ACHN (cell line): ENCODE results near the gene ZNF280D.

ENCODE experiments used
- DNase-seq: peaks from one replicate; pipeline ENCODE4 v3.0.0-alpha.2; 2015
- in situ Hi-C: cut with HindIII; loops from 2 replicates; pipeline ENCODE4 v1.10.0; 2017; ENCODE audit warnings: low sequenced_read_pairs, low pct_ligation_motif_present, low pct_unique_long_range_greater_than_20kb

The ZNF280D gene

DNA sequence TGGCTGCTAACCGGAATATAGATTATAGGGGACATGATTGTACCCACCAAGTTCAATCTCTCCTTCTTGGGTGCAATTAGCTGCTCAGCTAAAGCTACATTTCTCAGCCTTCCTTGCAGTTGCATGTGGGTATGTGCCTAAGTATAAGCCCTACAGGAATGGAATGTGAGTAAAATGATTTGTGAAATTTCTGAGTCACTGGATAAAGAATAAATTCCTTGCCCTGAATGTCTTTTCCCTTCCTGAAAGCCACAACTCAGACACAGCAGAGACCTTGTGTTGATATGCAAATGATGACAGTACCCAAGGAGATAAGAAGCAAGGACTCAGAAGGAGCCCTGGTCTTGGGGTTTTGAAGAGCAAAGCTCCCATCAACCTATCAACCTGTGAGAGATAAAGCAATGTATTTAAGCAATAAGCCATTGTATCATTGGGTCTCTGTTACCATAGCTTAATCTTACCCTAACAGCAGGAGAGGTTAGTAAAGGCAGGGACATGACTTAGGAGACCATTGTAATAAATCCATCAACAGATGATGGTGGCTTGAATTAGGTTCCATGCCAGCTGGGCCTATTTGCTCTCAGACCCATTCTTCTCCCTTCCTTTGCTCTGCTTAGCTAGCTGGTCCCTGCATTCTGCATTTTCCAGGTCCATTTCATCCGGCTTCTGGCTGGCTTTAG lies 25.6 kb upstream of the ZNF280D start:
- in situ Hi-C loops, result no loop called here
- peak; percentile 18 for DNase-seq

DNA sequence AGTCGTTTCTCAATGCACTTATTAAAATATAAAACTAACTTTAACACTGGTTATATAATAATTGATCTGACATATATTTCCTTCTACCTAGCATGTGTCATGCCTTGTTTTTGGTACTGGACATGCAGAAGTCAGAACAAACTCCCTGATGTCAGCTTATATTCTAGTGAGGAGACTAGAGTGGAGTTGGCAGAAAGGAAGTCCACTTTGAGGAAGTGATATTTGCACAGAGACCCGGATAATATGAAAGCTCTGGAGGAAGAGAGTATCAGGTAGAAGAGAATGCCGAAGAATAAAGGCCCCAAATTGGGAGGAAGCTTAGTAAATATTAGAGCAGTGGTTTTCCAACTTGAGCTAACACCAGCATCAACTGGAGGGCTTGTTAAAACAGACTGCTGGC lies 24.6 kb upstream of the ZNF280D start:
- in situ Hi-C loops, result no loop called here
- DNase-seq, result no peak

DNA sequence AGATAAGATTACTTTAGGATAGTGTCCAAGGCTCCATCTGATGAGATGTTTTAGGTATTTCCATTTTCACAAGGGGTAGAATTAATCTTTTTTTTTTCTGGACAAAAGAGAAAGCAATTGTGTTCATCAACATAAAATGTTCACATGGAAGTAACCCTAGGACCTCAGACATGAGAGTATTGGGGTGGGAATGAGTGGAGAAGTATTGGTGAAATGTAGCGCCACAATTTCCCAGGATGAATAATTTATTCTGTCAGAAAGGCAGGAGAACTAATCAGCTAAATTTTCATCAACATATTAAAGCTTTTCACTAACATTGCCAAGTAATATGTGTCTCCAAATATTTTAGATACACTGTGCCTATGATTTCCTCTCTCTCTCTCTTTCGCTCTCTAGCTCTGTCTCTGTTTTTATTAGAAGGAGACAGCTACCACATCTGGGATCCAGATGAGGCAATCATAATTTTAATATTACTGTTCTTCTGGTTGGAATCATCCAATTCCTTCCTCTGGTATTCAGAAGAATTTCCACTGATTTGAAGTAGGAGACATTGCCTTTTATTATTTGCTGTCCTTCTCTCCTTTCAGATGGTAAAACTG lies 21.6 kb upstream of the ZNF280D start:
- in situ Hi-C loops, result no loop called here
- DNase-seq, result no peak

DNA sequence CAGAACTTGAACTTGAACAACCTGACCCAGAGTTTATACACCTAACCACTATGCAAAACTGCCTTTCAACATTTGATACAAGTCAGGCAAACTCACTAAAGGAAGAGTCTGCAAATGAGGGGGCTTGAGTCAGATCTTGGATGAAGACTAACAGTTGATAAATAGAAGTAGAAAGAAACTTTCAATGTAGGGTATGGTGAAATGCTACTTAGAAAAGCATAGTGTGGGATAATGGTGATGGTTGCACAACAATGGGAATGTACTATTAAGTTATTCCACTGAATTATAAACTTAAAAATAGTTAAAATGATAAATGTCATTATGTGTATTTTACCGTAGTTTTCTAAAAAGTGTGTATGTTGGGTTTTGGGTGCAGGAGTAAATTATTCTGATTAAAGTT lies 19.7 kb upstream of the ZNF280D start:
- DNase-seq, result no peak
- in situ Hi-C loops, result no loop called here

DNA sequence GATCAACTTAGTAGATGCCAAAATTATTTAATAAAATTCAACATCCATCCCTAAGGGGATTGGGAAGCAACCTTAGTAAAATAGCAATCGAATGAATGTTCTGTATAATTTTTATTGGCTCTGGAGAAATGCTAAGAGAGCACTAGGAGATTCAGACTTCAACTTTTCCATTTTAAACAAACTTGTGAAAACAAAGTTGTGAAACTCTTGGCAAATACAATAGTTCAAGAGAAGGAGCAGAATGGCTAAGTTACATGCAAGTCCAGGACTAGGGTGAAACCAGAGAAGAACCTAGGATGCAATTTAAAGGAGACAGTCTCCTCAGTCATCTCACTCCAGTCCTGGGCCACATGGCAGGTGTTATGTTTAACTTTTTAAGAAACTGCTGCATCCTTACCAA lies 16.7 kb upstream of the ZNF280D start:
- in situ Hi-C loops, result no loop called here
- no peak for DNase-seq

DNA sequence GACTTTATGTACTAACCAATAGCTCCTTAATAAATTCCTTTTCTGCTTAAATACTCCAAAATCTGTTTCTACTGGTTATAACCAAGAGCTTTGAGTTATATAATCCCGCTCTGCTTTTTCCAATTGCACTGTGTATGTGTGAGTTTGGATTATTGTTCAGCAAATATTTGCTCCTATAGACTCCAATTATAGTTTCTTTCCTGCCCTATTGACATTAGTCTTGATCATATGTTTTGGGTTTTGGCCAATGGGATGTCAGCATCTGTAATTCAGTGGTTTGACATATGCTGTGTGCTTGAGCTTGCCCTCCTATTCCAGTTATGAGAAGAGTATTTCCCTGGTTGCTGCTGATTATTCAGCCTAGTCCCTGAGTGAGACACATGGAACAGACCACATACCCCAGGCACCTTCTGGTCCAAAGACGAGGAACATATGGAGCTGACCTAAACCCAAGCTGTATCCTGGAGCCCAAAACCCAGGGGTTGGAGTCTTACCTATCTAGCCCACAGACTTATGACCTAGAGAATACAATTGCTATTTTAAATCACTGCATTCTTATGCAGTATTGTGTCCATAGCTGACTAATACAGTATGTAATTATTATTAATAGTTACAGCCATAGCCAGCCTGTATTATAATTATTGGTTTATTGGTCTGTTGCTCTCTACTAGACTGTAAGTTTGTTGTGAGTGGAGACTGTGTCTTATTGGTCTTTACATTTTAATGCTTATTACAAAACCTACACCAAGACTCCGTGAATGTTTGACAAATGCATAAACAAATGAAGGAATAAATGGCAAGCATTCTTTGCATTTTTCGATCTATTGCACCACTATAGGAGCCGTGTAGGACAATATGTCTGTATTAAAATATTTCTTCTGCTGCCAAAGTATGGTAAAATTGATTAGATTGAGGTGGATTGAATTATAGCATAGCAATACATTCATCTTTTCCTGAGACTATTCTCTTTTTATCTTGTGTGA lies 11.7 kb upstream of the ZNF280D start:
- no peak for DNase-seq
- in situ Hi-C loops, result no loop called here

DNA sequence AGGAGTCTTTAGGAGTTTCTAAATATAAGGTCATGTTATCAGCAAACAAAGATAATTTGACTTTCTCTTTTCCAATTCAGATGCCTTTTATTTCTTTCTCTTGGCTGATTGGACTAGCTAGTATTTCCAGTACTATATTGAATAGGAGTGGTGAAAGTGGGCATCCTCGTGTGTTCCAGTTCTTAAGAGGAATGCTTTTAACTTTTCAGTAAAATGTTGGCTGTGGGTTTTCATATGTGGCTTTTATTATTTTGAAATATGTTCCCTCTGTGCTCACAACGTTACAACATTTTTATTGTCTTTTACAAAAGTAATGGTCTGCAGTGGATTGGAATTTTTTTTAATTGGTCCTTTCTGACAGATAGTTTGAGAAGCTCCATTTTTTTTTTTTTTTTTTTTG lies 8.2 kb upstream of the ZNF280D start:
- in situ Hi-C loops, result no loop called here
- DNase-seq, result no peak

DNA sequence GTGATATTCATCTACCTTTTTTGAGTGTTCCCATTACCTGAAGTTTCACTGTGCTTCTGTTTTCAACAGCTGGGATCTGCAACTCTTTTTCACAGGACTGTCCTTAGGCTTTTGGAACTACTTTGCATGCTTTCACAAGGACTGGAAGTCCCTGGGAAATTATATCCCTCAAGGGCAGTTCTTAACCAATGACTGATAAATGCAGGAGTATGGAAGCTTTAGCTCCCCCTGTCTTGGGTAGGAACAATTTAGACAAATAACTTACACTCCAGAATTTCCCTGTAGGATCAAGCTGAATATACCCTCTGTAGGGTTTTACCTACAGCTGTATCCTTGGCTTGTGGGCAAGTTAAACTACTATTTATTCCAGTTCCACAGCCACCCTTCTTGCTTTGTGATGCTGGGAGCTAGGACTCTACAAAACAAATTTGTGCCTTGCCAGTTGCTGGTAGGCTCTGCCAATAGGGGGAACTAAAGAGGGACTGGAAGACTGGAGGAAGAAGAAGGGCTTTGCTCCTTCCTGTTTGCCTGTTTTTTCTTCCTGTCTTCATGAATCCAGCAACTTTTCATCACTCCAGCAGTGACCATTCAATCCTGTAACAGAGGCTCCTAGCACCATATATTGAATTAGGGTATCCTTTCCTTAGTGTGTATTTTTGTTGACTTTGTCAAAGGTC lies 6.8 kb upstream of the ZNF280D start:
- in situ Hi-C loops, result no loop called here
- peak; percentile 20 for DNase-seq

DNA sequence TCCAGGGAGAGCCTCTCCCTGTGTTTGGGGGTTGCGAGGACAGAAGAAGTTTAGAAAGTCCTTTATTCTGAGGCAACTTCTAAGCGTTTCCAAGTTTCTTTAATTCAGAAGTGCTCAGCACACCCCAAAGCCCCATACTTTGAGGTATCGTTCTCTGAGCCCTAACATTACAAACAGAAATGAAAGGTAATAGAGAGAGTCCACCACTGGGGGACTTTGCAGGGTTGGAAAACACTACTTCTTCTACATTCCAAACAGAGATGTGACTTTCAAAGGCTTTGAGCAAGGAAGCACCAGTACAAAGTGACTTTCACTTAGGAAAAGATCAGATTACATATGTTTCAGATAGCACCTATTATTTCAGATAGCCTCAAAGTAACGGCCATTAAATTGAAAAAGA lies 6.2 kb upstream of the ZNF280D start:
- in situ Hi-C loops, result no loop called here

DNA sequence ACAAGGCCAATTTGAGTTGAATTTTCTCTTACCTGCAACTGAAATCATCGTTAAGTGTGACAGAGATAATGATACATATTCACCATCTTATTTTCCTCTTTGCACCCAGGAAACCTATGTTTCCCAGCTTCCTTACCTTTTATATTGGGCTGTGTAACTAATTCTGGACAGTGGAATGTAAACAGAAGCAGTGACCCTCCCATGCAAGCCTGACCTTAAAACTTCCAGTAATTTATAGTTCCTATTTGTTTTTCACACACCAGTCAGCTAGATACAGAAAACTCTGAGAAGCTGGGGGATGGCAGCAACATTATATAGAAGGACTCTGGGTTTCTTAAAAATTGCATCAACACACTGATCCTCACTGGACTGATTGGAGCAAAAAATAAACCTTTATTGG lies 4.5 kb upstream of the ZNF280D start:
- no peak for DNase-seq
- in situ Hi-C loops, result no loop called here

More for the DNA sequence above, 6.2 kb upstream of the ZNF280D start:
- DNase-seq, result no peak

DNA sequence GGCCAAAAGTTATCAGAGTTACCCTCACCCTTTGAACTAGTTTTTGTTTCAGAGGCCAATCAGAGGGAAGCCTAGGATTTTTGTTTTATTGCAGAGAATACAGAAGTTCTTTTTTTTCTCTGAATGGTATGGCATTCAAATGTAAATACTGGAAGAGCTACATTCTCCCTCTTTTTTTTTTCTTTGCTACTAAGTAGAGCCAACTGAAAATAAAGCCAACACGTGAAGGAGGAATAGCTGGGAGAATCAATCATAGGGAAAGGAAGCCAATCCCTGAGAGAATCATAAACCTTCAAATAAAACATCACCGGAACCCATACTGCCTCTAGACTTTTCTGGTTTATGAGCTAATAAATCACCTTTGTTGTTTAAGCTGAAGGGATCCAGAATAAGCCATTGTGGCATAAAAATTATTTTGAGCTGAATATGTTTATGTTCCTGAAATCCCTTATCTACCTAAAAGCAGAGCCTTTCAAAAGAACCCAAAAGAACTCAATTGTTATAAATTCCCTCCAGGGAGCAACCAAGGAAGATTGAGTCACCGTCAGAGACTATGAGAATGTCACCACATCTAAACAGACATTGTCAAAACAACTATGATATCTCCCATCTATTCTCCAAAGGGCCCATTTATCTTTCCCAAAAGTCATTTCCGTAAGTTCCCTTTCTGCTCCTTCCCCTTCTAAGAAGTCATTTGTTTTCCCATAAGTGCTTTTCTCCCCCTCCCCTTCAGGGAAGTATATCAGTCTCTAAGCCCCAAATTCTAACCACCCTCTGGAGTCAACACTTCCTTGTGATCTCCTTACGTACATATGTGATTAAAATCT lies 3.8 kb upstream of the ZNF280D start:
- no peak for DNase-seq
- in situ Hi-C loops, result no loop called here

DNA sequence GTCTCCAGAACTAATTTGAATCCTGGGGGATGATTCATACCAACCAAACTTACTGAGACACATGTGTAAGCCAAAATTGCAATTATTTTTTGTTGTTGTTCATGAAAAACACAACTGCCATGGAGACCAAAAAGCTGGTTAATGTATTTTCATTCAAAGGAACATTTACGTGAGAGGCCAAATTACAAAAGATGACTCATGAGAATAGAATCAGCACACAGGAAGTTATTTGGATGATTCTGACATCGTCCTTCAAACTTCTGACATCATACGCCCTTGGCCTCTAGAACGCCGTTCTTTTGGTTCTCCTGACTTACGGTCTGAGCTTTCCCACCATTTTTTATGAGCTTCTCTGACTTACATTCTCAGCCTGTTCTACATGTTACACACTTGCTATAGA lies 3.0 kb upstream of the ZNF280D start:
- in situ Hi-C loops, result no loop called here
- DNase-seq, result no peak

DNA sequence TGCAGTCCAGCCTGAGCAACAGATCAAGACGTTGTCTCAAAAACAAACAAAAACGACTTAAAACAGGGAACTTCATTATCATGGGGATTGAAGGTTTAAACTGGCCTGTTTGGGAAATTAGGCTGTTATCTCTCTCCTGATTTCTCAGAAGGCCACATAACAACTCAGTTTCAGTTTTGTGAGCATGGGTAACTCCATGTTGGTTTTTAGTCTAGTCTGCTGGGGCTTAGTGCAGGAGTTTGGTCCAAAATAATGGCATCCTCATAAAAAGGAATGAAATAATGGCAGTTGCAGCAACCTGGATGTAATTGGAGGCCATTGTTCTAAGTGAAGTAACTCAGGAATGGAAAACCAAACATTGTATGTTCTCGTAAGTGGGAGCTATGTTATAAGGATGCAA lies 2.3 kb upstream of the ZNF280D start:
- in situ Hi-C loops, result no loop called here
- DNase-seq, result no peak

DNA sequence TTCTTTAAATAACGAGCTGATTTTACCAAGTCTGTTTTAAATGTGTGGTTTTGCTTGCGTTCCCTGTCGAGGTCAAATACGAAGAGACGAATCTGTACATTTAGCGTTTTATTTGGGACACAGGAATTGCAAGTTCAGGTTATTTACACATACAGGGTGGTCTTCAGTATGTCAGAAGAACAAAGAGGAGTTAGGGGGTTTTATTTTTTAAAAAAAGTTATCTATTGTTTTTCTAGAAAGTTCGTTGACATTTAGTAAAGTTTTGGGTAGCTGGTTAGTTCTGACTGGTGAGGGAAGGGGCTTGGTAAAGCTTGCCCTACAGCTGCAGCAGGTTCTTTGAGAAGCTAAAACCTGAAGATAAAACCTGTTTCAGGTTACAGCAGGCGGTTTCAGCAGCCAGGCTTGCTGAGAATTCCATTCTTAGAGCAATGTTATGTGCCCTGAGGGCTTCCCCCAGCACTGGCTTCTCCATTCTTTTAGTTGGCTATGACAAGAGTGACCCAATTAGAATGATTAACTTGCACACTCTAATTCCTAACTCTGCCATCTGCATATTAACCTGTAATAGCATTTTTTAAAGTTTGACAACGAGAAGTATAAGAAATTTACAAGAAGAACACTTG lies 815 bp upstream of the ZNF280D start:
- in situ Hi-C loops, result no loop called here

DNA sequence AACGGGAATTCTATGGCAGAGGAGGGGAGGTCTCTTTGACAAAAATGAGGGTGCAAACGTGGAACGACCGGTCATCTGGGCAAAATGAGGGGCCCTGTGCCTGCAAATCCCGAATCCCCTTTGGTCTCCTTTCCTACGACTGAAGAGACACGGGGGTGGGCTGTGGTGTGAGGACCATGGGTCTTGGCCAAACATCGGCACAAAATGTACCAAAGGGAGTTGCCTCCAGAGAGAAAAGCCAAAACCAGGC lies 498 bp downstream of the ZNF280D start:
- no peak for DNase-seq
- in situ Hi-C loops, result no loop called here

More for the DNA sequence above, 815 bp upstream of the ZNF280D start:
- DNase-seq, result no peak

DNA sequence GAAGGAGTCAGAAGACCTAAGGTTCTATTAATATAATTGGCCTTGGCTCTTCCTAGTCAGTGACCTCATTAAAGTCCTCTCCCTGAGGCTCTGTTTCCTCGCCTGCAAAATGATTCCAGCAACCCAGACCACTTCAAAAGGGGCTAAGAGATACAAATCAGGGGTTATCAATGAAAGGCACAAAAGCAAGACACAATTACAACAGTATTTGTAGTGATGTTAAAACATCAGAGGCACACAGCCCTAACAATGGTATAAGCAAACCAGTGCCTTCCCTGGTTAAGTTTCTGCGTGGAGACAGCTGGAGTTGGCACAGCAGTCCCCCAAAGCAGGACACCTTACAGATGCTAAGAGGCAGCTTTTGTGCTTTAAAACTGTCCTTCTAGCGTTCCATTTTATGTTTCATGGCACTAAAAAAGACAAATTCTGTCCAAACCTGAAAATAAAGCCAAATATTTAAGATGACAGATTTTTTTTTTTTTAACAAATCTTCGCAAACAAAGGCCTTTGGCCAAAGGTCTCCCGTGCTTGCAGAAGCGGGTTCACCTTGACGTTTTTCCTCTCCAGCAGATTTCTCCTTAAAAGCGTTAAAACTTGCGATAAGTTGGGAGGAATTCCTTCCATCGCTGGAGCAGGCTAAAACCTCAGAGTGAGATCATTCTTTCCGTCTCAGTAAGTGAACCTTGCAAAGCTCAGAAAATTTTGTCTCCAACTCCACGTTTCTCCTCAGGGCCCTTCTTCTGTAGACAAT lies 999 bp downstream of the ZNF280D start:
- in situ Hi-C loops, result no loop called here
- DNase-seq, result peak; percentile 56

DNA sequence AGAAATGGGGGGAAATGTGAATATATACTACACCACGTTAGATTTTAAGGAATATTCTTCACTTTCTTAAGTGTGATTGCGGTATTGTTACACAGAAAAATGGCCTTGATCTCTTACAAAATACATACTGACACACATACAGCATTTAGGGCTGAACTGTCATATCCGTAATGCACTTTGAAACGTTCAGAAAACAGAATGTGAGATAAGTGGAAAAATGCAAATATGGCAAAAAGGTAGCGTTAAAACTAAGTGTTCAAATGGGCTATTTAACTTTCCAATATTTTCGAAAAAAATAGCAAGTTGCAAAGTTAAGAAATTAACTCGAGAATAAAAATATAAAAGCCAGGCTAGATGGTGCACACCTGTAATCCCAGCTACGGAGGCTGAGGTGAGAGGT lies 1.8 kb downstream of the ZNF280D start:
- no peak for DNase-seq
- in situ Hi-C loops, result no loop called here
